ENCODE data around the gene DNAH12.

The DNAH12 gene, protein sequence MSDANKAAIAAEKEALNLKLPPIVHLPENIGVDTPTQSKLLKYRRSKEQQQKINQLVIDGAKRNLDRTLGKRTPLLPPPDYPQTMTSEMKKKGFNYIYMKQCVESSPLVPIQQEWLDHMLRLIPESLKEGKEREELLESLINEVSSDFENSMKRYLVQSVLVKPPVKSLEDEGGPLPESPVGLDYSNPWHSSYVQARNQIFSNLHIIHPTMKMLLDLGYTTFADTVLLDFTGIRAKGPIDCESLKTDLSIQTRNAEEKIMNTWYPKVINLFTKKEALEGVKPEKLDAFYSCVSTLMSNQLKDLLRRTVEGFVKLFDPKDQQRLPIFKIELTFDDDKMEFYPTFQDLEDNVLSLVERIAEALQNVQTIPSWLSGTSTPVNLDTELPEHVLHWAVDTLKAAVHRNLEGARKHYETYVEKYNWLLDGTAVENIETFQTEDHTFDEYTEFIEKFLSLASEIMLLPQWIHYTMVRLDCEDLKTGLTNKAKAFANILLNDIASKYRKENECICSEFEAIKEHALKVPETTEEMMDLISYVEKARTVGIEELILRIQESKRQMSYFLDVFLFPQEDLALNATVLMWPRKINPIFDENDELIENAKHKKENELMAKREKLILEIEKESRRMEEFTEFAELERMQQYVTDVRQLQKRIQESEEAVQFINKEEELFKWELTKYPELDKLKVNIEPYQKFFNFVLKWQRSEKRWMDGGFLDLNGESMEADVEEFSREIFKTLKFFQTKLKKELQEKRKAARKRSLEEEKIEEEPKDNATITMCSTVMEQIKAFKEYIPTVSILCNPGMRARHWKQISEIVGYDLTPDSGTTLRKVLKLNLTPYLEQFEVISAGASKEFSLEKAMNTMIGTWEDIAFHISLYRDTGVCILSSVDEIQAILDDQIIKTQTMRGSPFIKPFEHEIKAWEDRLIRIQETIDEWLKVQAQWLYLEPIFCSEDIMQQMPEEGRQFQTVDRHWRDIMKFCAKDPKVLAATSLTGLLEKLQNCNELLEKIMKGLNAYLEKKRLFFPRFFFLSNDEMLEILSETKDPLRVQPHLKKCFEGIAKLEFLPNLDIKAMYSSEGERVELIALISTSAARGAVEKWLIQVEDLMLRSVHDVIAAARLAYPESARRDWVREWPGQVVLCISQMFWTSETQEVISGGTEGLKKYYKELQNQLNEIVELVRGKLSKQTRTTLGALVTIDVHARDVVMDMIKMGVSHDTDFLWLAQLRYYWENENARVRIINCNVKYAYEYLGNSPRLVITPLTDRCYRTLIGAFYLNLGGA (N-terminal part only)

GRCh38 chr3:57544181-57545125 lies at the start of gene DNAH12:
Gene DNAH12, minus strand, starts transcription at chr3:57544344. Its CDS starts 1,474 bp downstream, at chr3:57542870.
- DNase-seq: no peak

GRCh38 chr3:57592306-57592705 lies 48.2 kb upstream of the DNAH12 start:
- DNase-seq: no peak

GRCh38 chr3:57587905-57588304 lies 43.8 kb upstream of the DNAH12 start:
- DNase-seq: no peak

- no peak for DNase-seq
These were observed 42.6 kb upstream of the DNAH12 start for GRCh38 chr3:57586778-57587177.

GRCh38 chr3:57583544-57583943 lies 39.4 kb upstream of the DNAH12 start:
- DNase-seq: no peak

- DNase-seq: no peak
These were observed 38.5 kb upstream of the DNAH12 start for GRCh38 chr3:57582474-57583168.

DNA sequence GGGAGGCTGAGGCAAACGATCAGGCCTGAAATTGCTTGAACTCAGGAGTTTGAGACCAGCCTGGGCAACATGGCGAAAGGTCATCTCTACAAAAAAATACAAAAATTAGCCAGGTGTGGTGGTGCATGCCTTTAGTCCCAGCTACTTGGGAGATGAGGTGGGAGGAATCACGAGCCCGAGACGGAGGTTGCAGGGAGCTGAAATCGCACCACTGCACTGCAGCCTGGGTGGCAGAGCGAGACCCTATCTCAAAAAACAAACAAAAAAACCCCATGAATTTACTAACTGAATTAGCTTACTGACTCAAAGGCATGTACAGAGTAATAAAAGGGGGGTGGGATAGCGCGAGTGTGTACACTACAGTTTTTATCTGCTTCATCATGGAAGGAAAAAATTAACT lies 33.7 kb upstream of the DNAH12 start:
- DNase-seq: no peak

- no peak for DNase-seq
These were observed 32.0 kb upstream of the DNAH12 start for GRCh38 chr3:57575966-57576626.

DNA sequence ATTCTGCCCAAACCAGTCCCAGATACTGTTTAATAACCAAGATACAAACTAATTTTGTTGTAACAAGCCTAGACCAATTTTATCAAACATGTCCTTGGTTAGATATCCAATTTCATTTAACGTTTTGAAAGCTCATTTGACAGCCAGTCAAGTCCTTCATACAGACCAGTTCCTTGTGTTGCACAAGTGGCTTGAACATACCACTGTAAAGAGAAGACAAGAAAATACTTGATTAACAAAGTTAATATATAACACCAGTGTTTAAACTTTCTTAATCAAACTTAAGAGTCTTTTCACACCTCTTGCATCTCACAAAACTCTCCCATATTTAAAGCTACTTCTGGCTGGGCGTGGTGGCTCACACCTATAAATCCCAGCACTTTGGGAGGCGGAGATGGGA lies 28.0 kb upstream of the DNAH12 start:
- no peak for DNase-seq

GRCh38 chr3:57570878-57571277 lies 26.7 kb upstream of the DNAH12 start:
- no peak for DNase-seq

- DNase-seq: no peak
These were observed 25.8 kb upstream of the DNAH12 start for GRCh38 chr3:57569859-57570450.

- DNase-seq: no peak
These were observed 15.4 kb upstream of the DNAH12 start for GRCh38 chr3:57559526-57559925.

GRCh38 chr3:57557085-57557537 lies 13.0 kb upstream of the DNAH12 start:
- peak; percentile 43 for DNase-seq

DNA sequence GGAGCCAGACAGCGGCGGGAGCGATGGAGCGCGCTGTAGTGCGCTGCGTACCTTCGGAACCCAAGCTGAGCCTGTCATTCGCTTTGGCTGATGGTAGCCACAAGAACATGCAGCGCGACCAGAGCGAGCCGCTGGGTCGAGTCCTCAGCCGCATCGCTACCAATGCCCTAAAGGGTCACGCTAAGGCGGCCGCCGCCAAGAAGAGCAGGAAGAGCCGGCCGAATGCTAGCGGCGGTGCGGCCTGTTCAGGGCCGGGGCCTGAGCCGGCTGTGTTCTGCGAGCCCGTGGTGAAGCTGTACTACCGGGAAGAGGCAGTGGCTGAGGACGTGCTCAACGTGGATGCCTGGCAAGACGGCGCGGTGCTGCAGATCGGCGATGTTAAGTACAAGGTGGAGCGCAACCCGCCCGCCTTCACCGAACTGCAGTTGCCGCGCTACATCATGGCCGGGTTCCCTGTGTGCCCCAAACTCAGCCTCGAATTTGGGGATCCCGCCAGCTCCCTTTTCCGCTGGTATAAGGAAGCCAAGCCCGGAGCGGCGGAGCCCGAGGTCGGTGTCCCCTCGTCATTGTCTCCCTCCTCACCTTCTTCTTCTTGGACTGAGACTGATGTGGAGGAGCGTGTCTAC lies 12.4 kb upstream of the DNAH12 start:
- DNase-seq: peak; percentile 39

- peak; percentile 85 for DNase-seq
These were observed 11.8 kb upstream of the DNAH12 start, which contains the start of gene PDE12 for GRCh38 chr3:57555738-57556458. Gene PDE12, plus strand, starts transcription at chr3:57556274. Its CDS starts 106 bp downstream, at chr3:57556380.

- peak; percentile 11 for DNase-seq
These were observed 11.2 kb upstream of the DNAH12 start for GRCh38 chr3:57555306-57555705.

- no peak for DNase-seq
These were observed 2.5 kb upstream of the DNAH12 start for GRCh38 chr3:57546616-57547015.

- DNase-seq: no peak
These were observed 1.6 kb upstream of the DNAH12 start for GRCh38 chr3:57545636-57546268.

All from activated naive CD4-positive, alpha-beta T cell treated with Interleukin-2 at 50 U/mL for 16 hours (primary cell).